Astrocyte of the hippocampus (primary cell): Measurements from ENCODE around the gene TIAM2.
"Not testable (repeated sequence)": the region's sequence is repeated elsewhere in the genome, so short reads cannot be mapped to it uniquely, and the experiment has no call there.

Source experiments
- DNase-seq: peaks from one replicate; pipeline ENCODE4 v3.0.0; 2011; ENCODE audit warnings: low read depth, low spot score

The TIAM2 gene

DNA sequence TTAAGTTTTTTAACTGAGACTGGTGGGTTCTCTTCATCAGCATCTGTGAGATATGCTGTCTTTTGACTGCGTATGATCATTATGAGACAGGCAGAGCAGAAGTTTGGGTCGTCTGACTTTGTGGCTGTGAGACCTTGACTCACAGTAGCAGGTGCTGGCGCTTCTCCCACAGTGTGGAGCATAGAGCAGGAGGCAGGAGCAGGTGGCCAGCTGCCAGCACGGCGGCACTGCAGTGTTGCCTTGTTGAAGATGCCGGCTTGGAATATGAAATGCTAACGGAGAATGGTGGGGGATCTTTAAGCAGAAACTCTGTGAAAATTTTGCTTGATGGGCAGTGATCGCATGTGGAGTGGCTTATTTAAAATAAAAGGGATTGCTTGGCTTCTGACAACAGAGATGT, 105.0 kb downstream of the TIAM2 start:
- DNase-seq, result peak; percentile 91

DNA sequence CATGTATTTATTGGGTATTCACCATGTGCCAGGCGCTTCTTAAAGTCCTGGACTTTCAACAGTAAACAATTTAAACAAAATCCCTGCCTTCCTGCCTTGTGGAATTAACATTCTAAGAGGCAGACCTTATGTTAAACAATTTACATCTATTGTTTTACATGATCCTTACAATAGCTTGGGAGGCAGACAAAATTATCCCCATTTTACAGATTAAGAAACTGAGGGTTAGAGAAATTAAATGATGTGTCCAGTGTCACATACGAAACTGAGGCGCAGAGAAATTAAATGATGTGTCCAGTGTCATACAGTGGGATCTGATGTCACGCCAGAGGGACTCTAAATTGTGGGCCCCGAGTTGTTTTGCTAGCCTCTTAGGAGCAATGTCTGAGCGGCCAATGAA, 105.5 kb downstream of the TIAM2 start:
- DNase-seq, result no peak

DNA sequence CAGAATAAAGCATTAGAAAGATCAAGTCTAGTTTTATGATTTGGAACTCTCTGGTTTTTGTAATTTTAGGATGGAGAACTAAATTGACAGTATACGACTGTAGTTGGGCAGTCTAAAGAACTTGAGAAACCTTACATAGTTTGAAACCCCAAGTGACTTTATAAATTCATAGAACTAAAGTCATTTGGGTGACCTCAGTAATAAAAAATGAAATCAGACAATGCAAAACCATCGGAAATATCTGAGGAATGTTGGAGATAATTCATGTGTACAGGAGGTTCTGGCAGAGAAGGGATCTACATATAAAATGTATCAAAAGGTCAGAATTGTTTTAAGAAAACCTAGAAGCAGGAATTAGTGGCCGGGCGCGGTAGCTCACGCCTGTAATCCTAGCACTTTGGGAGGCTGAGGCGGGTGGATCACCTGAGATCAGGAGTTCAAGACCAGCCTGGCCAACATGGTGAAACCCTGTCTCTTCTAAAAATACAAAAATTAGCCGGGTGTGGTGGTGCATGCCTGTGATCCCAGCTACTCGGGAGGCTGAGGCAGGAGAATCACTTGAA, 108.0 kb downstream of the TIAM2 start:
- peak; percentile 74 for DNase-seq

DNA sequence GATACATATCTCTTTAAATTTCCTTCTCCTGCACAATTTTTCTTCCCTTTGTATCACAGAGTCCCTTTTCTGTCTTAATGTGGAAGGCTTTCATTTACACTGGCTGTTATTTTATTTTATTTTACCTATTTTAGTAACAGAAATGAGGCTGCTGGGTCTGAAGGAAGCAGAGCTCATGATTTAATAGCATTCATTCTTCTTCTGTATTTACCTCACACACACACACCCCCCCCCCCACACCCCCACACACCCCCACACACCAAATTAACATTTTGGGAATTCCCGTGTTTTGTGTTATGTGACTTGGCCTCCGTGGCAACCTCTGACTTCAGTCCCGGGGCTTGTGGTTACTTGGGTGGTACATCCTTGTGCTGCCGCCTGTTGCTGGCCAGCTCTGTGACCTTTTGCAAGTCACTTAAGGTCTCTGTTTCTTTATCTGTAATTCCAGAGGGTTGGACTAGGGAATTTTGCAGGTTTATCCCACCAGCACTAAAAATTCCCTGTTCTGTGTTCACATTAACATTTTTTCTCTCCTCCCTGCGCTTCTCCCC, 108.8 kb downstream of the TIAM2 start:
- DNase-seq, result peak; percentile 82

GRCh38 chr6:155106456-155107115, 111.5 kb downstream of the TIAM2 start:
- peak; percentile 75 for DNase-seq

DNA sequence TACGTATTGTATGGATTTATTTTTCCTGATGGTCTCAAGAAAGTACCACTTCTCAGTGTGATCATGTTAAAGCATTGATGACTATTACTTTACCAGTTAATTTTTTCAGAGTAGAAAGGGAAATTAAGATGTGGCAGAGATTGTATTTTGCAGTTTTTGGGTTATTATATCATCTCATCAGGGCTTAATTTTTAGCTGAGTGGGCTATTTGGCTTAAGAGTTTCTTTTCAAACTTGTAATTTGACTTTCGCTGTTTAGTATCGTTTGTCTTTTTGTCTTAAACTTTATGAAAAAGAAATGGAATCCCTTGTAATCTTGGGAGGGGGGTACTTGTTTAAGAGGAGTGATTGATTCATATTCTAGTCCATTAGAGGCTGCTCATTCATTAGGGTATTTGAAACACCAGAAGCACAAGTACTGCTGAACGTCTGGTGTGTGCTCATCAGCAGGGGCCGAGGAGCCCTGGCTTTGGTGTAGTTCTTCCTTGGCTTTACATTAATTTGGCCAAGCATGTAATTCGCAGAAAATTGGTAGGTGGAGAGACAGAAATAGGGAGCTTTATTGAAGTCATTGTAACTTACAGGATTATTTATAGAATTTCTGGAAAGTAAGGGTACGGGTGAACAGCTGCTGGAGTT, 112.4 kb downstream of the TIAM2 start:
- no peak for DNase-seq

DNA sequence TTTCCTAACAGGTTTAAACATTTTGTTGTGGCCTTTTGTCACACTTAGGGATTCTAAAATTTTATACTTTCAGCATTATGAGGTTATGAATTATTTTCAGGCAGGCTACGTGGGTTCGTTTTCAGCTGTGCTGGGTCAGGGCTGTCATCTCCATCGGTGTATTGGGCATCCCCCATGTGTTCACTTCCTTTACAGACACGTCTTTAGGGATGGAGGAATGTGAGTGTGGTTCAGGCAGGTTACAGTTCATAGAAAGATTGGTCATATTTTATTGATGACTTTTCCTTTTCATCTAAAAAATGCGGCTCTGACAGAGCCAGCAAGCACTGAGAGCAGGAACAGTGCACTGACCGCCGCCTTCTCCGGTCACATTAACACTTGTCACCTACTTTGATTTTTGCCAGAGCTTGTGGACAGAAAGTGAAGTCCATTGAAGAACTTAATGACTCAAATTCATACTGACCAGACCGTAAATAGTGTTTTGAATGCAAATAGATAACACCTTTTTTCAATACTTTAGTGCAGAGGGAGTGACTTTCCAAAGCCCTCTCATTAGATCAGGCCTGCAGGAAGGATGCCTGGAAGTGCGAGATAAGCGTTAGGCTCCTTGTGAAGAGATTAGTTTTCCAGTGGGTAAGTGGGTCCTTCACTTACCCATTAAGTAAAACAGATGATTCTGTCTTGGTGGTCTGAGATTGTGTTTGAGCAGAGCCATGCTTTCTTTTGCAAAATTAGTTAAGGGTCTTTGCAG, 113.1 kb downstream of the TIAM2 start:
- peak; percentile 41 for DNase-seq

DNA sequence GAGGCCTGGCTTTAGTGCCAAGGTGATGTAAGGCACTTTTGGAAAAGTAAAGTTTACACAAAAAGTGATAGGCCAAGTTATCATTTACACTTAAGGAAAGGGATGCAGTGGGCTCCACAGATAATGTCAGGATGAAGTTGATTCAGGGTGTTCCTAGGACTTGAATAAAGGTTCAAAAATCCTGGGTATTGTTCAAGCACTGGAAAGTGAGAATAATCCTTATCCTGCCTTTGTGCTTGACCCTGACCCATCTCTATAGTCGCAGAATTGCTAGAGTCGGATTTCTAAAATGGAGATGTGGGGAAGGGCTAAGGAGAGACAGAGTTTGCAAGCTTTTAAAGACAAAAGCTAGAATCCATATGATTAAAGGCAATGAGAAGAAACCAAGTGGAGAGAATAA, 115.6 kb downstream of the TIAM2 start:
- DNase-seq, result no peak

DNA sequence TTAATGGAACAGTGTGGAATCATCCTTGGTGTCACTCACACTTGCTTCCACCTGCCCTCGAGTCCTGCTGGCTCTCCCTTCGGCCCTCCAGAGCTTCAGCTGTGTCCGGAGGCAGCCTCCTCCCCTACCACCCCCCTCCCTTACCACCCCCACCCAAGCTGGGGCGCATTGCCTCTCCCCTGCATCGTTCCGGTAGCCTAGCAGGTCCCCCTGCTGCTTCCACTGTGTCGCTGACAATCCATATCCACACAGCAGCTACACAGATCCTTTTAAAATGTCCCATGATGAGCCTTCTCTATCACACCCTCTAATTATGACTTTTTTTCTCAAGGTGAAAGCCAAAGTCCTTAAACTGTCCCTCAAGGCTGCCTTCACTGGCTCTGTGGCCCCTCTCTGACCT, 117.6 kb downstream of the TIAM2 start:
- no peak for DNase-seq

DNA sequence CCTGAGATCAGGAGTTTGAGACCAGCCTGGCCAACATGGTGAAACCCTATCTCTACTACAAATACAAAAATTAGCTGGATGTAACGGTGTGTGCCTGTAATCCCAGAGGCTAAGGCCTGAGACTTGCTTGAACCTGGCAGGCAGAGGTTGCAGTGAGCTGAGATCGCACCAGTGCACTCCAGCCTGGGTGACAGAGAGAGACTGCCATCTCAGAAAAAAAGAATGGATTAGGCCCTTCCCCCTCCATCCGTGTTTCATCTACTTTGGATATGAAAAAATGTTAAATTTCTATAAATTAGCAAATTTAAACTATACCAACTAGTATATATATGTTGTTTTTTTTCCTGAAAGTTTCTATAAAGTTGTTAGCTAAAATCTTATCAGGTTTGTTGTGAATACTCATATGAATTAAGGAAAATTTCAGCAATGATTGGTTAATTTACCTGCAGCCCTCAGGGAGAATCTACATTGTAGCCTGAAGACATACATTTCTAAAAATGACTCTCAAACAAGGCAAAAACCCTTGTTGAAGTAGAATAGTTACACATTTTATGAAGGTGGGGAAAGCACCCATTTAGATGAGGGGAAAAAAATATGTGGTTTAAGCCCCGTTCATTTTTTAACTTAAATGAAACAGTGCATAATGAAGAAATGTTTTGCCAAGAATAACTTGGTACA, 120.9 kb downstream of the TIAM2 start:
- no peak for DNase-seq

DNA sequence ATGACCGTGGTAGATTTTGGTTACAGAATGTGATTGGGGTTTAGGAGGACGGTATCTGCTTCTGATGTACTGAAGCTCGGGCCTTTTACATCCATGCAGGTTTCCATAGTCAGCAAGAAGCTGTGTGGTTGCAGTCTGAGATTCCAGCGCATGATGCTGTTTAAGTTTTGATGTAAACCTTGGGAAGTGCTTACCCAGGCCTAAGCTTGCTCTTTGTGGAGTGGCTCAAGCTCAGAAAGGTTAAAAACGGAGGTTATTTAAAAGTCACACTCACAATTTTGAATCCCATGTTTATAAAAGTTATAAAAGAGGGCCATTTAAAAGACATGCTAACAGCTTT, 121.4 kb downstream of the TIAM2 start:
- peak; percentile 44 for DNase-seq

GRCh38 chr6:155117256-155117655, 122.1 kb downstream of the TIAM2 start:
- peak; percentile 88 for DNase-seq

DNA sequence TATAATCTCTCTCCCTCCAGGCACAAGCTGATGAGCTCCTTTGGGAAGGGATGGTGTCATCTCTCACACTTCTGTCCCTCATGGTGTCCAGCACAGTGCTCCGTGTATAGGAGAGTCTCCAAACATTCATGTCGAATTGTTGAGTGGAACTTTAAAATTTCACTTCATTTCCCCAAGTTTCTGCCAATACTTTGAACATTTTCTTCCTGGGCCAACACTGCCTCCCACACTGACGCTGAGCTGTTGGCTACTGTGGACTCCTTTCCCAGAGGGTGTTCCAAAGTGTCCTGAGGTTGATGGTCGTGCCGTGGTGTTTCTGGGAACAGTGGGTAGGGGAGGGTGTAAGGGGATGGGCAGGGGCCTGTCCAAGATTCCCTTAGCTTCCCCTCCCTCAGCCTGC, 122.7 kb downstream of the TIAM2 start:
- no peak for DNase-seq

DNA sequence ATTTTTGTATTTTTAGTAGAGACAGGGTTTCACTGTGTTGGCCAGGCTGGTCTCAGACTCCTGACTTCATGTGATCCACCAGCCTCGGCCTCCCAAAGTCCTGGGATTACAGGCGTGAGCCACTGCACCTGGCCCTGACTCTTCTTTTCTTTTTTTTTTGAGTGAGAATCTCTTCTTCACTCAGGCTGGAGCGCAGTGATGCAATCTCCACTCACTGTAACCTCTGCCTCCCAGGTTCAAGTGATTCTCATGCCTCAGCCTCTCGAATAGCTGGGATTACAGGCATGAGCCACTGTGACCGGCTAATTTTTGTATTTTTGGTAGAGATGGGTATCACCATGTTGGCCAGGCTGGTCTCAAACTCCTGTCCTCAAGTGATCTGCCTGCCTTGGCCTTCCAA, 124.1 kb downstream of the TIAM2 start:
- not testable (repeated sequence) for DNase-seq

DNA sequence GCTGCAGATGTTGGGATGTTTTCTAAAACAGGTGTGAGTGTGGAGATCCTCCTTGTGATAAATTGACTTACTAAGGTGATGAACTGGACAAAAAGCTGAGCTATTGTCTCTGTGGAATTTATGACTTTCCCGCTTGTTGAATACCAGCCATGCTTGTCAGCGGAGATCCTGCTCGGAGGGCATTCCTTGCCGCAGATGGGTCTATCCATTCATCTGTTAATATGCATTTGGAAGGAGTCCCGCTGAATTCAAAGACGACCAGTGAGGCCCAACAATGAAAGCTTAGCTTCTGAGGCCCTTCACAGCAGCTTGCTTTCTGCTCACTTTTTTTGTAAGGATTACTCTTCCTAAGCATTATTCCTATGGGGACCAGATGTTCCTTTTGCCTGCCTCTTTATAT, 124.9 kb downstream of the TIAM2 start:
- peak; percentile 82 for DNase-seq

- DNase-seq, result no peak
These were observed 126.2 kb downstream of the TIAM2 start for GRCh38 chr6:155121294-155121693.

GRCh38 chr6:155121699-155122098, 126.6 kb downstream of the TIAM2 start:
- peak; percentile 30 for DNase-seq

- no peak for DNase-seq
These were observed 127.3 kb downstream of the TIAM2 start for GRCh38 chr6:155122199-155122950.

DNA sequence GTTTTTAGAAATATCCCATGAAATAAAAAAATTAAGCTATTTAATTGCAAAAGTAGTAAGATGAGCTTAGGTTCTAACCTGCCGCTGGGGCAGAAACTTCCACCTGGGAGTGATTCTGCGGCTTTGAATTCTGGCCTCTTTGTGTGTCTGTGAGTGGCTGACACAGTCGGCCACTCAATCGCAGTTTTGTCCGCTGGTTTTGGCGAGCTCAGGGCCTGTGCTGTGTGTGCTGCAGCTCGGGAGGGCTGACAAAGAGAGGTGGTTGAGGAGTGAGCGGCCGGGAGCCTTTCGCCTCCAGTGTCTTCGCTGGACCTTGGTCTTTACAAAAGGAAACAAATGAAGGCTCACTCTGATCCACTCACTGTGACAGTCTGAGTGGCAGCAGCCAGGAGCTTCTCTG, 128.4 kb downstream of the TIAM2 start:
- peak; percentile 37 for DNase-seq

DNA sequence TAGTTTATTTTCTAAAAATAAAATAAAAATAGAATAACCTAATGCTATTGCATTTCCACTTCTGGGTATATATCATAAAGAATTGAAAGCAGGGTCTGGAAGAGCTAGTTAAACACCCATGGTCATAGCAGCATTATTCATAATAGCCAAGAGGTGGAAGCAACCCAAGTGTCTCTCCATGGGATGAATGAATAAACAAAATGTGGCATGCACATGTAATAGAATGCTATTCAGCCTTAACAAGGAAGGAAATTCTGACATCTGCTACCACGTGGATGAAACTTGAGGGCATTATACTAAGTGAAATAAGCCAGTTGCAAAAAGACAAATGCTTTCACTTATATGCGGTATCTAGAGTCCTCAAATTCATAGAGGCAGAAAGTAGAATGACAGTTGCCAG, 130.8 kb downstream of the TIAM2 start:
- DNase-seq, result peak; percentile 44
